H1 (cell line): ENCODE results near the gene ABITRAM. TPM values are rescaled to one million over a fixed set of nuclear protein-coding genes. Genes with fewer than 3 reads are reported as not detected.

Experiments
- CHD1 ChIP-seq: IDR thresholded peaks from 2 replicates; pipeline ENCODE4 v1.6.1; 2012; ENCODE audit warnings: low read depth, low read length, improper control_type of control experiment
- CHD7 ChIP-seq: fragments of 300-600 bp; sonication (generic); IDR thresholded peaks from 2 replicates; pipeline ENCODE4 v1.7.1; 2012; ENCODE audit warnings: low read length, moderate library complexity, mild to moderate bottlenecking, inconsistent platforms; ENCODE audit not compliant: insufficient replicate concordance
- POU5F1 ChIP-seq: IDR thresholded peaks from 2 replicates; pipeline ENCODE4 v1.6.1; 2011; ENCODE audit warnings: low read depth, mild to moderate bottlenecking, low read length, moderate library complexity
- RAD21 ChIP-seq, 2 experiments: IDR thresholded peaks in 1 of 2; conservative IDR thresholded peaks in 1 of 2; 2 replicates each; pipeline ENCODE4 v1.6.1; 2011; ENCODE audit warnings: low read depth in 2 of 2, low read length in 2 of 2, improper control_type of control experiment in 1 of 2, inconsistent platforms in 1 of 2, mild to moderate bottlenecking in 1 of 2, moderate library complexity in 1 of 2
- SIN3A ChIP-seq, 2 experiments: IDR thresholded peaks in 1 of 2; conservative IDR thresholded peaks in 1 of 2; 2 replicates each; pipeline ENCODE4 v1.6.1; 2011 to 2012; ENCODE audit warnings: low read length in 2 of 2, improper control_type of control experiment in 1 of 2, low read depth in 1 of 2, mild to moderate bottlenecking in 1 of 2
- SP1 ChIP-seq: IDR thresholded peaks from 2 replicates; pipeline ENCODE4 v1.6.1; 2011; ENCODE audit warnings: low read depth, low read length
- polyA plus RNA-seq, 7 experiments: library from polyadenylated mRNA; depleted of rRNA in 3 of 7; stranded (reverse) in 5 of 7; unstranded in 2 of 7; fragments of >200 nt in 5 of 7; fragments of 200-250 nt in 2 of 7; gene quantifications; 1 replicate in 5 of 7; 2 replicates in 1 of 7; 4 replicates in 1 of 7; pipeline versions ENCODE4 v1.2.1 to v1.2.3, GENCODE V29; 2011 to 2013; ENCODE audit warnings: missing spikeins in 2 of 7, mixed read lengths in 2 of 7
- total RNA-seq: library from RNA; stranded (reverse); fragmentation: NEBNext Ultra II Directional; extraction: Animal tissue kit (Norgen Biotek cat#: 25700); gene quantifications from 2 replicates; pipeline ENCODE4 v1.2.1, GENCODE V29; 2021

ABITRAM gene
- total and polyA plus RNA-seq, 2 of the 8 experiments (the other 6 are each of a cell fraction or from before 2014, with no cell fraction given): 8.4 to 9.0 TPM

GRCh38 chr9:108897324-108898096, 36.7 kb upstream of the ABITRAM start (continued):
- TF ChIP-seq CHD7: no peak
- TF ChIP-seq POU5F1: no peak
- TF ChIP-seq RAD21 (IDR thresholded peaks at IDR 0.05 in 1 of 2, conservative IDR thresholded peaks at IDR 0.05 in 1 of 2; ENCODE audit: low read depth in 2 of 2, low read length in 2 of 2): no peak
- no peak for TF ChIP-seq SIN3A (conservative IDR thresholded peaks at IDR 0.05 in 1 of 2, IDR thresholded peaks at IDR 0.05 in 1 of 2; ENCODE audit: low read depth in 1 of 2, low read length in 2 of 2)
- no peak for TF ChIP-seq CHD1
- TF ChIP-seq SP1: no peak
